Activated naive CD8-positive, alpha-beta T cell treated with anti-CD3 and anti-CD28 coated beads, Interleukin-2, amount 10 ng/mL, durations not matched to agents 7 days and 5 days (primary cell): ENCODE measurements around the gene SRRM1. TPM values are rescaled to one million over a fixed set of nuclear protein-coding genes. Genes with fewer than 3 reads are reported as not detected.

Experiments
- ATAC-seq: fragments of 150-1000 bp; cut with Tn5 transposase; one replicate; pipeline ENCODE4 v1.10.0; 2021; ENCODE audit warnings: low read depth, moderate library complexity
- POLR2A ChIA-PET: fragments of 350-600 bp; sonication (Branson Sonifier 250); formaldehyde crosslinking; loops from one replicate; lab custom pipeline; 2021; ENCODE audit warnings: antibody characterized with exemption; lab: Charles Lee
- DNase-seq: peaks from one replicate; pipeline ENCODE4 v3.0.0; 2021
- H3K27ac Mint-ChIP-seq: one replicate; pipeline ENCODE4 v1.8.0; 2022; ENCODE audit warnings: mild to moderate bottlenecking, mixed read lengths
- H3K27me3 Mint-ChIP-seq: one replicate; pipeline ENCODE4 v1.8.0; 2022; ENCODE audit warnings: mild to moderate bottlenecking, moderate library complexity, mixed read lengths
- H3K36me3 Mint-ChIP-seq: one replicate; pipeline ENCODE4 v1.8.0; 2021; ENCODE audit warnings: mild to moderate bottlenecking, mixed read lengths
- H3K4me1 Mint-ChIP-seq: one replicate; pipeline ENCODE4 v1.8.0; 2021; ENCODE audit warnings: mixed read lengths
- H3K4me3 Mint-ChIP-seq: one replicate; pipeline ENCODE4 v1.8.0; 2022; ENCODE audit warnings: mild to moderate bottlenecking, moderate library complexity, mixed read lengths
- H3K9me3 Mint-ChIP-seq: one replicate; pipeline ENCODE4 v1.8.0; 2021; ENCODE audit warnings: mixed read lengths
- total RNA-seq, 2 experiments: library from RNA; stranded (reverse); gene quantifications; one replicate each; pipeline ENCODE4 v1.2.3, GENCODE V29; 2021

The SRRM1 gene
- total RNA-seq, 2 experiments from 2014 or later: 211 to 220 TPM

DNA sequence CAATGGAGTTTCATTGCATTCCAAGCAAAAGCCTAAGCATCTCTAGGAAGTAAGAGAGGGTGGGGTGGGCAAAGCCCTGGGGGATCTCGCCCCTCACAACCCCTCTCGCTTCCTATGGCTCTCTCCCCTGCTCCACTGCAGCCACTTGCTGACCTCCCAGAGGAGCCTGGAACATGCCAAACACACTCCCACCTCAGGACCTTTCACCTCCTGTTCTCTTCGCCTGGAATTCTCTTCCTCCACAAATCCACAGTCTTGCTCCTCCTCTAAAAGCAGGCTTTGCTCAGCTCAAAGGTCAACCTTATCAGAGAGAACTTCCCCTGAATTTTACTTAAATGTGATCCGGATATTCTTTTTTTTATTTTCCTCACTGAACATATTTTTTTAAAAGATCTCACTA, 20.9 kb upstream of the SRRM1 start:
- no peak for ATAC-seq
- POLR2A ChIA-PET: no interaction called here
- H3K4me1 Mint-ChIP-seq: no peaks in the 10 kb centered on the region

DNA sequence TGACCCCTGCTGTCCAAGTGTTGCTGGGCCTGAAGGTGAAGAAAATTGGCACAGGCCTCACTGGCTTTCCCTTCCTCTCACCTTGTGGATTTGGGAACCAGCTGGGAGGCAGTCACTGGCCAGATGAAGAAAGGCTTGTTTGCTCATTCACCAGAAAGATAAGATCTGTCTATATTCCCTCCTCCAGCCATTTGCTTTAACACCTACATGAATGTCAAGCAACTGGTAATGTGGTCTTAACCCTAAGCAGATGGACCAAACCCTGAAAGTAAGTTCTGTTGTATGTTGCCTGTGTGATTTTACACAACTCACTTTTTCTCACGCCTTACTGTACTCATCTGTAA, 10.3 kb upstream of the SRRM1 start:
- Mint-ChIP-seq H3K36me3 (no peaks in the 10 kb centered on the region), H3K4me3 (no peak overlapping the region), H3K4me1 (peaks cover 3% of the 10 kb centered on the region), H3K27me3 (peaks cover 27% of the 10 kb centered on the region), H3K9me3 (no peaks in the 10 kb centered on the region), H3K27ac (no peak overlapping the region)
- DNase-seq (no peak), ATAC-seq (no peak)
- POLR2A ChIA-PET: no interaction called here

More for the DNA sequence above, 20.9 kb upstream of the SRRM1 start:
- Mint-ChIP-seq H3K27ac (no peak overlapping the region), H3K27me3 (peaks cover 26% of the 10 kb centered on the region), H3K9me3 (no peaks in the 10 kb centered on the region), H3K36me3 (no peaks in the 10 kb centered on the region), H3K4me3 (no peak overlapping the region)
- no peak for DNase-seq

DNA sequence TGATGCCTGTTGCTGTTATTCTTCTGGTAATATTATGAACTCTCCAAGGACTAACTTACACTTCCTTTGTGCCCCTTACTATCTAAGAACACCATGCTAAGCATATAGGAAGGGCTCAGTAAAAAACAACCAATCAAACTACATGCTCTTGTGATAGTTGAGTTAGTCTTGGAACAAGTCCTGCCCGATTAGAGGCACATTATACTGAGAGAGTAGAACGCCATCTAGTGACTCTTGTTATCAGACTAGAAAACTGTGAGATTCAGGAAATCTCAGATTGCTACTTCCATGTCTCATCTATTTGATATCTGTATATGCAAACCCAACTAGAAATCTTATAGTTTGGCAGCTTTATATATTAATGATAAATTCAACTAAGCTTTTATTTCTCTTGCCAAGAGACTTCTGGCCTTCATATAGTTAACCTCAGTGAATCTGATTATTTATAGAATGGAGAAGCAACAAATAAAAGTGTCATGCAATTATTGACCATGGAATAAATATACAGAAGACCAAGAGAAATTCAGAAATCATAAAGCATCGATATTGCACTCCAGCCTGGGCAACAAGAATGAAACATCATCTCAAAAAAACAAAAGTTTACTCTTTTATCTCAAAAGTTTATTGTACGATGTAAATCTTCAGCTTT, 7.8 kb upstream of the SRRM1 start:
- ATAC-seq (peak; percentile 82), DNase-seq (no peak)
- H3K4me3 Mint-ChIP-seq: no peak overlapping the region
- peaks cover 20% of the 10 kb centered on the region for H3K27me3 Mint-ChIP-seq
- no peak overlapping the region for H3K27ac Mint-ChIP-seq
- POLR2A ChIA-PET: no interaction called here
- no peaks in the 10 kb centered on the region for H3K9me3 Mint-ChIP-seq
- peaks cover 3% of the 10 kb centered on the region for H3K4me1 Mint-ChIP-seq
- H3K36me3 Mint-ChIP-seq: no peaks in the 10 kb centered on the region

DNA sequence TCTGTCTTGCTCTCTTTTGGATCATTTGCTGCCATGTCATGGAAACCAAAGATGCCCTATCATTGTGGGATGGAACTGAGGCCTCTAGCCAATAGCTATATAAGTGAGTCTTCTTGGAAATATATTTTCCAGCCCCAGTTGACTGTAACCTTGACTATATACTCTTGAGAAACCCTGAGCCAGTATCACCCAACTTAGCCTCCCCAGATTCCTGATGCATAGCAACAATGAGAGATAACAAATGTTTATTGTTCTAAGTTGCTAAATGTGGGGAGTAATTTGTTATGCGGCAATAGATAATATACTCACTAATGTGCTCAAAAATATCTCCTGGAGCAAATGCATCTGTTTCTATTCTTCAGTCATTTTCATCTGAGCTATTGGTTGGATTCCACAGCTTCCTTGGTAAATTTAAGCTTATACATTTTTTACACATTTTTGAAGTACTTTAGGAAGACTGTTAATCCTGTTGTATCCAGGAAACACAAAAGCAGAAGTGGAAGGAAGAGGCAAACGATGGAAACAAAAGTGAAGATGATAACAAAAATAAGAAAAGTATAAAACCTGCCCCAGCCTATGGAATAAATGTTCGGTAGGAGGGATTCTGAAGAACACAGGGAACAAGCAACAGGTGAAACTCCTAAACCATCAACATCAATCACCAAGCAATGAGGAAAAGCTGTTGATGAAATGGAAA, 6.3 kb upstream of the SRRM1 start:
- ATAC-seq: no peak
- POLR2A ChIA-PET: no interaction called here

DNA sequence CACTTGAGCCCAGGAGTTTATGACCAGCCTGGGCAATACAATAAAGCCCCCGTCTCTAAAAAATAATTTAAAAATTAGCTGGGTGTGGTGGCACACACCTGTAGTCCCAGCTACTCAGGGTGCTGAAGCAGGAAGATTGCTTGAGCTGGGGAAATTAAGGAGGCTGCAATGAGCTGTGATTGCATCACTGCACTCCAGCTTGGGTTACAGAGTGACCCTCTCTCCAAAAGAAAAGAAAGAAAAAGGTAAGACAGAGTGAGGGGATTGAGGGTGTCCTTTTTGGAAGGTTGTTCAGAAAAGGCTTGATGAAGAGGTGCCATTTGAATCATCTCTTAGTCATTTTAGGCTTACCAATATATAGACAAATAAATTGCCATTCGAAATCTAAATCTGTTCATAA, 4.0 kb upstream of the SRRM1 start:
- H3K4me1 Mint-ChIP-seq: peaks cover 11% of the 10 kb centered on the region
- H3K9me3 Mint-ChIP-seq: no peaks in the 10 kb centered on the region
- H3K4me3 Mint-ChIP-seq: no peak overlapping the region
- no peak for DNase-seq
- POLR2A ChIA-PET: interaction anchor here (0.9 kb wide), 1 partner anchor 107 kb away, joined by 3 read pairs; no protein-coding TSS in a partner anchor
- ATAC-seq: no peak
- H3K27ac Mint-ChIP-seq: peak overlapping the region; percentile 0
- H3K36me3 Mint-ChIP-seq: no peaks in the 10 kb centered on the region
- peaks cover 5% of the 10 kb centered on the region for H3K27me3 Mint-ChIP-seq

More for the DNA sequence above, 6.3 kb upstream of the SRRM1 start:
- H3K36me3 Mint-ChIP-seq: no peaks in the 10 kb centered on the region
- no peaks in the 10 kb centered on the region for H3K9me3 Mint-ChIP-seq
- H3K27ac Mint-ChIP-seq: no peak overlapping the region
- peaks cover 9% of the 10 kb centered on the region for H3K27me3 Mint-ChIP-seq
- no peak for DNase-seq
- H3K4me3 Mint-ChIP-seq: no peak overlapping the region
- peaks cover 10% of the 10 kb centered on the region for H3K4me1 Mint-ChIP-seq

DNA sequence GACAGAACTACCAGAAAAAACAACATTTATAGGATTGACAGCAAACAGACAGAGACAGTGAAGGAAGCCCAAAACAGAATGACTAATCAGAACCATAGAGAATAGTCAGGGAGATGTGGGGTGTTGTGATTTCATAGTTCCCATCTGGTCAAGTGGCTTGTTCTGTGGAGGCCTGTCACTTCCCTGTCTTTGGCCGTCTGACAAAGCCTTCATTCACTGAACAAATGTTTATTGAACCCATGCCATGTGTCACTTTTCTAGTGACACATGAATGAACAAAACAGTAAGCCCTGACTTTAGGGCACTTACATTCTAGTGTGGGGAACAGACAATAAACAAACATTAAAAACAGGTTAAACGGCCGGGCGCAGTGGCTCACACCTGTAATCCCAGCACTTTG, 3.2 kb upstream of the SRRM1 start:
- Mint-ChIP-seq H3K4me1 (peaks cover 19% of the 10 kb centered on the region), H3K36me3 (peaks cover 3% of the 10 kb centered on the region), H3K27ac (no peak overlapping the region), H3K4me3 (no peak overlapping the region), H3K9me3 (no peaks in the 10 kb centered on the region), H3K27me3 (peaks cover 5% of the 10 kb centered on the region)
- no peak for ATAC-seq
- DNase-seq: no peak
- POLR2A ChIA-PET: interaction anchor here (0.6 to 1.1 kb wide), 2 partner anchors 317 to 449 kb away, joined by 3 read pairs; no protein-coding TSS in a partner anchor

DNA sequence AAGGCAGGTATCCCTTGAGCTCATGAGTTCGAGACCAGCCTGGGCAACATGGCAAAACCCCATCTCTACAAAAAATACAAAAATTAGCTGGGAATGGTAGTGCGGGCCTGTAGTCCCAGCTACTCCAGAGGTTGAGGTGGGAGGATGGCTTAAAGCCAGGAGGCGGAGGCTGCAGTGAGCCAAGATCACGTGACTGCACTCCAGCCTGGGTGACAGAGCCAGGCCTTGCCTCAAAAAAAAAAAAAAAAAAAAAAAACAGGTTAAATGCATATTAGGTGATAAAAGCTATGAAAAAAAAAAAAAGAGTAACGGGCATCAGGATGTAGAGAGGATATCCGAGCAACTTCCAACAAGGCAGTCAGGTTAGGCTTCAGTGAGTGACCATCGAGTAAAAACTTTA, 2.8 kb upstream of the SRRM1 start:
- Mint-ChIP-seq H3K9me3 (no peaks in the 10 kb centered on the region), H3K4me3 (no peak overlapping the region), H3K27ac (no peak overlapping the region), H3K36me3 (peaks cover 5% of the 10 kb centered on the region), H3K27me3 (peaks cover 5% of the 10 kb centered on the region), H3K4me1 (peaks cover 21% of the 10 kb centered on the region)
- no peak for ATAC-seq
- POLR2A ChIA-PET: interaction anchor here (0.6 to 1.1 kb wide), 2 partner anchors 318 to 449 kb away, joined by 3 read pairs; no protein-coding TSS in a partner anchor
- no peak for DNase-seq

DNA sequence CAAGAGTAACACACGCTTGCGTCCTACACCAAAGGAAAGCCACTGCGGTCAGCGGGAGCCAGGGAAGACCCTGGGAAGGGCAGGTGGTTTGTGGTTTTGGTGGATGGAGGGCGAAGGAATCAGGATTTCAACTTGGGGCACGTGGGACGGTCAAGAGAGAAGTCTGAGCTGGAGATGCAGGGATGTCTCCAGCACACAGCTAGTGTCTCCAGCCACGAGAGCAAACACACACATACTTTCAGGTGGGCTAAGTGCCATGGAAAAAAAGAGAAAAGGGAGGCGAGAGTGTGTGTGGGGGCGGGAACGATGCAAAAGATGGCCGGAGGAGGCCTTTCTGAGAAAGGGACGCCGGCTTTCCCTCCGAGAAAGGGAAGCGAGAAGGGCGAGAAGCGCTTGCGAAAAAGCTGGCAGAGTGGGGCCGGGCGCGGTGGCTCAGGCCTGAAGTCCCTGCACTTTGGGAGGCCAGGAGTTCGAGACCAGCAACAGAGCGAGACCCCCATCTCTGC, 1.4 kb upstream of the SRRM1 start:
- POLR2A ChIA-PET: interaction anchor here (0.6 to 2.2 kb wide), 6 partner anchors 59 to 591 kb away, joined by 3 to 14 read pairs (median 4); partner anchors contain the start of genes NIPAL3, RCAN3 and SYF2
- Mint-ChIP-seq H3K4me1 (peaks cover 27% of the 10 kb centered on the region), H3K27ac (peak overlapping the region; percentile 97), H3K36me3 (peaks cover 8% of the 10 kb centered on the region), H3K27me3 (no peaks in the 10 kb centered on the region), H3K9me3 (no peaks in the 10 kb centered on the region), H3K4me3 (peak overlapping the region; percentile 93)
- DNase-seq (peak; percentile 58), ATAC-seq (no peak)

DNA sequence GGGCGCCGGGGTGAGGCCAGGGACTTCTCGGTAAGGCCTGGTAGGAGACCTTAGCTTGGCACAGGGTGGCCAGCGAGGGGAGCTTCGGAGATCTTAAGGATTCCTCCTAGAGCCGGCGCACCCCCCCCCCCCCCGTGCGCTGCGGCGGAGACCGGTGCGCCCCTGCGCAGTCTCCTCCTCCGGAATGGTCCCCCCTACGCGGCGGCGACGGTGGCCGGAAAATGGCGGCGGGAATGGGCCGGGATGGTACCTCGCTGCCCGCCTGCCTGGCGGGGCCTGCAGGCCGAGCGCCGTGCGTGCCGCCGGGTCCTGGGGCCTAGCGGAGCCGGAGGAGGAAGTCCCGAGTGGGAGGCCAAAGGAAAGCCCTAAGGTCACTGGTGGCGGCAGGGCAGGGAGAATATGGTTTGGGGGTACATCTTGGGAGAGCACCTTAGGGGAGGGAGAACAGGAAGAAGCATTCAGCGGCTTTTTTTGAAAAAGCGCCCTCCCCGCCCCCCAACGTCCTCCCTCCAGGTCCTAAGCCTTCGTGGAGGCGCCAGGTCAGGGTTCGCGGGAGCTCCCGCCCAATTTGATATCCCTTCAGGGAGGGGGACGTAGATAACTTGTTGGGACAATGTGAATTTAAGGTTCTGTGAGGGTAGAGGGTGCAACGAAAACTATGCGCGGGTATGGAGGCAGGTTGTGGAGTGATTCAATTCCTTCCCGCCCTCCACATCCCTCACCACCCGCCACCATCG, 429 bp downstream of the SRRM1 start:
- peak; percentile 11 for ATAC-seq
- POLR2A ChIA-PET: interaction anchor here (0.6 to 2.2 kb wide), 4 partner anchors 11 to 161 kb away, joined by 3 to 14 read pairs (median 3); partner anchors contain the start of genes CLIC4 and RCAN3
- H3K27me3 Mint-ChIP-seq: no peaks in the 10 kb centered on the region

DNA sequence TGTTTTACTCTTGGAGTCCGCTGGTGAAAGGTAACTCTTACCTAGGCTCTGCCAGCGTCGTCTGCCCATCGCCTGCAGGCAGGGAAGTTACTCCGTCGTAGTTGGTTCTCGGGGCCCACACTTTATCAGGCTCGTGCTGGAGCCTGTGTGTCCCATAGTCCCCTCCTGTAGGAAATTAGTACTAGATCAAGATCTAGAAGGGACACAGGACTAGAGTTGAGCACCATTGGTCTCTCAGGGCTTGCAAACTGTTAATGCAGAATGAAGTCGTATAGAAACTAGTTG, 940 bp downstream of the SRRM1 start:
- Mint-ChIP-seq H3K27me3 (no peaks in the 10 kb centered on the region), H3K4me1 (peaks cover 29% of the 10 kb centered on the region), H3K4me3 (peak overlapping the region; percentile 93), H3K27ac (peak overlapping the region; percentile 85), H3K9me3 (no peaks in the 10 kb centered on the region), H3K36me3 (peaks cover 21% of the 10 kb centered on the region)
- no peak for ATAC-seq
- DNase-seq: no peak
- POLR2A ChIA-PET: interaction anchor here (0.7 kb wide), 1 partner anchor 10 kb away, joined by 3 read pairs; no protein-coding TSS in a partner anchor

More for the DNA sequence above, 429 bp downstream of the SRRM1 start:
- Mint-ChIP-seq H3K9me3 (no peaks in the 10 kb centered on the region), H3K36me3 (peaks cover 16% of the 10 kb centered on the region), H3K27ac (peak overlapping the region; percentile 97), H3K4me1 (peaks cover 28% of the 10 kb centered on the region), H3K4me3 (peak overlapping the region; percentile 93)
- no peak for DNase-seq

DNA sequence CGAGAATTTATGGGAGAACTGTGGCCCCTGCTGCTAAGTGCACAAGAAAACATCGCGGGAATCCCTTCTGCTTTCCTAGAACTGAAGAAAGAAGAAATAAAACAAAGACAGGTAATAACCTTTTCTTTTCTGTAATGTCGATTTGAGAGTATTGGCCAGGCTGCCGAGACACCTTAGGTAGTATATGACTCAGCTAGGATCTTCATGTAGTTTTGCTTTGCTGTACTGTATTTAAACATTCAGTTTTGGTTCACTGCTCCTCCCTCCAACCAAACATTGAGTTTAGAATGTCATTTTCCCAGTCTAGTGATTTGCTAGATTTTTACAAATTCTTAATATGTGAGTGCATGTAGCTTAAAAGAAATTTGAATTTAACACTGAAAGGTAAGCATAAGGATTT, 5.8 kb downstream of the SRRM1 start:
- POLR2A ChIA-PET: no interaction called here
- no peak overlapping the region for H3K27ac Mint-ChIP-seq
- no peak overlapping the region for H3K4me3 Mint-ChIP-seq
- no peaks in the 10 kb centered on the region for H3K27me3 Mint-ChIP-seq
- H3K4me1 Mint-ChIP-seq: peaks cover 31% of the 10 kb centered on the region
- DNase-seq (no peak), ATAC-seq (no peak)
- H3K36me3 Mint-ChIP-seq: peaks cover 46% of the 10 kb centered on the region
- H3K9me3 Mint-ChIP-seq: no peaks in the 10 kb centered on the region

DNA sequence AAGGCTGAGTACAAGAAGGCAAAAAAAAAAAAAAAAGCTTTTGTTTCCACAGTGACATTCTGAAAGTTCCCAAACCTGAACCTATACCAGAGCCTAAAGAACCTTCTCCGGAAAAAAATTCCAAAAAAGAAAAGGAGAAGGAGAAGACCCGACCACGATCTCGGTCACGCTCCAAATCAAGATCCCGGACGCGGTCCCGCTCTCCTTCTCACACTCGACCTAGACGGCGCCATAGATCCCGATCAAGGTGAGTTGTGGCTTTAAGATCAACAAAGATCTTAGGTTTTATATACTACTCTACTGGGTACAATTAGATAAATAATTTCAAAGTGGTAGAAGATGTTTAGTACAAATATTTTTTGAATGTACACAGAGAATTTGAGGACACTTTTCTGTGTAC, 9.3 kb downstream of the SRRM1 start:
- no peak overlapping the region for H3K4me3 Mint-ChIP-seq
- no peaks in the 10 kb centered on the region for H3K27me3 Mint-ChIP-seq
- no peak for DNase-seq
- POLR2A ChIA-PET: no interaction called here
- H3K36me3 Mint-ChIP-seq: peaks cover 49% of the 10 kb centered on the region
- ATAC-seq: no peak
- H3K9me3 Mint-ChIP-seq: no peaks in the 10 kb centered on the region
- no peak overlapping the region for H3K27ac Mint-ChIP-seq
- H3K4me1 Mint-ChIP-seq: peaks cover 22% of the 10 kb centered on the region

DNA sequence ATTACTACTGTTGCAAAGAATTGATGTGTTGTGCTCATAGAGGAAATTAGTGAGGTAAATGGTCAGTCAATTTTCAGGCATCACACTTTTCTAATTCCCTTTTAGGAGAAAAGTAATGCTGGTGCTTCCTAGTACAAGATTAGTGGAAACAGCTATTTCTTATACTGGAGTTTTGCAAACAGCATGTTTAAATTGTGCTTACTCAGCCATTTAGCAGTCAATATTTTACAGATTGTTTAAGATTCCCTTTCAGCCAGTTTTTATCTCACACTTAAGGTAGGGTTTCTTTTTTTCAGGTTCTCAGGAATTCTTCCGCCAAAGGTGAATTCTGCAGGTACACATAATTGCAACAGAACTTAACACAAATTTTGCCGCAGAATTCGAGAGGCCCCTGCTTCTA, 10.9 kb downstream of the SRRM1 start:
- peaks cover 24% of the 10 kb centered on the region for H3K4me1 Mint-ChIP-seq
- H3K27ac Mint-ChIP-seq: no peak overlapping the region
- H3K4me3 Mint-ChIP-seq: no peak overlapping the region
- no peaks in the 10 kb centered on the region for H3K27me3 Mint-ChIP-seq
- POLR2A ChIA-PET: interaction anchor here (0.6 kb wide), 1 partner anchor 10 kb away, joined by 3 read pairs; no protein-coding TSS in a partner anchor
- no peaks in the 10 kb centered on the region for H3K9me3 Mint-ChIP-seq
- no peak for ATAC-seq
- no peak for DNase-seq
- H3K36me3 Mint-ChIP-seq: peaks cover 45% of the 10 kb centered on the region
